ENCODE data around the gene MEPE. TPM values are rescaled to one million over a fixed set of nuclear protein-coding genes. Genes with fewer than 3 reads are reported as not detected.

Gene MEPE
- total and polyA plus RNA-seq, 2 donors (not counting 1 experiment from before 2014, with no cell fraction given) = not detected

DNA sequence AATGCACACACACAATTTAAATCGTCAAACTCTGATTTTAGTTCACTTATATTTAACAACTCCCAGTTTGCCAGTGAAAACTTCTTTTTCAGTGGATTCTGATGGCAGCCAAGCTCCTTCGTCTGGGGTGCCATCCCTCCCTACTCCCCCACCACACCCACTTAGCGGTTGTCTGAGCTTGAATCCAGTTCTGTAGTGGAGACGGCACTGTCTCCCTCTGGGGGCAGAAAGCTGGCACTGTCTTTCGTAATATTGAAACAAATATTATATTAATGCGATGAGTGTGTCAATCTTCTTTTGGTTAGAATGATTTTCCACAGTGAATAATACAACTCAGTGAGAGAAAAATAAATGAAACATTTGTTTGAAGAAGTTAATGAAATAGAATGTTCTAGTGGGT lies 5.4 kb downstream of the MEPE start:
- DNase-seq (no peak), ATAC-seq (ENCODE audit: low read depth) (no peak)
- Mint-ChIP-seq H3K4me1 (no peaks in the 10 kb centered on the region), H3K27me3 (peaks cover 11% of the 10 kb centered on the region), H3K27ac (no peak overlapping the region), H3K4me3 (no peak overlapping the region), H3K9me3 (ENCODE audit: insufficient read depth) (no peaks in the 10 kb centered on the region)
- H2AFZ ChIP-seq (ENCODE audit: insufficient read depth, low read depth, low read length, poor library complexity, severe bottlenecking) = no peak overlapping the region
- ChIA-PET CTCF (interaction anchor here (0.5 to 1.8 kb wide), 4 partner anchors 10 to 462 kb away, joined by 3 to 8 read pairs (median 5); no protein-coding TSS in a partner anchor), POLR2A (no interaction called here)
- H3K4me3 ChIP-seq (ENCODE audit: control extremely low read depth in 1 of 5, extremely low read depth in 1 of 5, insufficient read depth in 1 of 5, low read depth in 2 of 5, low read length in 4 of 5) = no peak overlapping the region
- no peaks in the 10 kb centered on the region for H4K20me1 ChIP-seq (ENCODE audit: control insufficient read depth, insufficient read depth, low read length, poor library complexity, severe bottlenecking)
- no peak overlapping the region for H3K4me2 ChIP-seq (replicated peaks; ENCODE audit: low read depth, low read length, poor library complexity, severe bottlenecking)
- H3K27me3 ChIP-seq (replicated peaks in 1 of 4; ENCODE audit: control extremely low read depth in 1 of 4, control insufficient read depth in 3 of 4, insufficient read depth in 4 of 4, low read length in 3 of 4) = no peaks in the 10 kb centered on the region
- 97% methylated on average over 2 of the region's 6 CpGs for WGBS (ENCODE audit: insufficient coverage)
- no peaks in the 10 kb centered on the region for H3K9me3 ChIP-seq (ENCODE audit: control extremely low read depth in 1 of 3, control insufficient read depth in 2 of 3, insufficient read depth in 1 of 3, low read length in 2 of 3)
- TF ChIP-seq, protein P1, sequence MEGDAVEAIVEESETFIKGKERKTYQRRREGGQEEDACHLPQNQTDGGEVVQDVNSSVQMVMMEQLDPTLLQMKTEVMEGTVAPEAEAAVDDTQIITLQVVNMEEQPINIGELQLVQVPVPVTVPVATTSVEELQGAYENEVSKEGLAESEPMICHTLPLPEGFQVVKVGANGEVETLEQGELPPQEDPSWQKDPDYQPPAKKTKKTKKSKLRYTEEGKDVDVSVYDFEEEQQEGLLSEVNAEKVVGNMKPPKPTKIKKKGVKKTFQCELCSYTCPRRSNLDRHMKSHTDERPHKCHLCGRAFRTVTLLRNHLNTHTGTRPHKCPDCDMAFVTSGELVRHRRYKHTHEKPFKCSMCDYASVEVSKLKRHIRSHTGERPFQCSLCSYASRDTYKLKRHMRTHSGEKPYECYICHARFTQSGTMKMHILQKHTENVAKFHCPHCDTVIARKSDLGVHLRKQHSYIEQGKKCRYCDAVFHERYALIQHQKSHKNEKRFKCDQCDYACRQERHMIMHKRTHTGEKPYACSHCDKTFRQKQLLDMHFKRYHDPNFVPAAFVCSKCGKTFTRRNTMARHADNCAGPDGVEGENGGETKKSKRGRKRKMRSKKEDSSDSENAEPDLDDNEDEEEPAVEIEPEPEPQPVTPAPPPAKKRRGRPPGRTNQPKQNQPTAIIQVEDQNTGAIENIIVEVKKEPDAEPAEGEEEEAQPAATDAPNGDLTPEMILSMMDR (IDR thresholded peaks at IDR 0.05) = no peak
- TF ChIP-seq EZH2 (IDR thresholded peaks at IDR 0.05; ENCODE audit: borderline replicate concordance, insufficient read depth, low read depth, low read length, poor library complexity, severe bottlenecking) = no peak
- no peak overlapping the region for H3K9ac ChIP-seq (ENCODE audit: low read length)
- H3K79me2 ChIP-seq (ENCODE audit: control insufficient read depth, insufficient read depth, low read length) = no peaks in the 10 kb centered on the region
- no peak overlapping the region for H3K27ac ChIP-seq (ENCODE audit: low read length in 2 of 2)
- H3K36me3 ChIP-seq (replicated peaks in 1 of 2; ENCODE audit: control extremely low read depth in 1 of 2, control insufficient read depth in 1 of 2, extremely low read depth in 1 of 2, insufficient read depth in 2 of 2, low read length in 1 of 2) = no peaks in the 10 kb centered on the region
- intact Hi-C loops (cut with micrococcal nuclease) = loop anchor here (10.0 kb wide), 1 partner anchor 163 kb away; no protein-coding TSS in a partner anchor
- no peaks in the 10 kb centered on the region for H3K4me1 ChIP-seq (ENCODE audit: control insufficient read depth in 2 of 2, insufficient read depth in 2 of 2, low read length in 2 of 2)

DNA sequence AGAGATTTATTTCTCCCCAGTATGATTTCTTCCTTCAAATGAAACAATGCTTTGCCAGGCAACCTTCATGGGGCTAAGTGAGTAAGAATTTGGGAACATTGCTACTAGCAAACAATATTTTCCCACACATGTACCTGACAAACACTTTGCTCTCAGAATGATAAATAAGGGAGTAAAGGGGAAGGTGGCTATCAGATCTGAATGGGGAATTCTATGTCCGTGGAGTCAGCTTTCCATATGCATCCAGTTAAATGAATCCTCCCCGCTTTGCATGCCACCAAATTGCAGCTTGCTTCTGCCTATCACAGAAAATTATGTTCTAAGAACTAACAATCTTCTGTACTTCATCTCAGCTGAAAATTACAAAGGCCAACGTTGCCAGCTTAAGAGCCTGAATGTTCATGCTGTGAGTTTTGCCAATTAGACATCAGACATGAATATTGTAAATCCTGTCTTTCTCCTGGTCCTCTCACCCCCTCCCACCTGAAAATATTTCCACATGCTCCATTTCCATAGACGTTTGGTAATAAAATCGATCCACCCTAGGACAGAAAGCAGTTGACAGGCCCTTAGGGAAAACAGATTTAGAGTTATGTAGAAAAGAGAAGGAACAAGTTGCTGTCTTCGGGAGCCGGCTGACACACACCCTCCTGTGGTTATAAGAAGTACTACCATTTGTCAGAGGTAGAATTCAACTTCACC lies 6.3 kb downstream of the MEPE start:
- H3K27me3 Mint-ChIP-seq = peaks cover 18% of the 10 kb centered on the region
- no peak for ATAC-seq (ENCODE audit: low read depth)

More for the DNA sequence above, 6.3 kb downstream of the MEPE start:
- TF ChIP-seq EZH2 (IDR thresholded peaks at IDR 0.05; ENCODE audit: borderline replicate concordance, insufficient read depth, low read depth, low read length, poor library complexity, severe bottlenecking) = no peak
- TF ChIP-seq, protein P1 (IDR thresholded peaks at IDR 0.05) = peak; percentile 75
- no peaks in the 10 kb centered on the region for H3K9me3 ChIP-seq (ENCODE audit: control extremely low read depth in 1 of 3, control insufficient read depth in 2 of 3, insufficient read depth in 1 of 3, low read length in 2 of 3)
- no peaks in the 10 kb centered on the region for H3K4me1 ChIP-seq (ENCODE audit: control insufficient read depth in 2 of 2, insufficient read depth in 2 of 2, low read length in 2 of 2)
- no peak overlapping the region for H3K9ac ChIP-seq (ENCODE audit: low read length)
- no peaks in the 10 kb centered on the region for H4K20me1 ChIP-seq (ENCODE audit: control insufficient read depth, insufficient read depth, low read length, poor library complexity, severe bottlenecking)
- no peak overlapping the region for H3K4me2 ChIP-seq (replicated peaks; ENCODE audit: low read depth, low read length, poor library complexity, severe bottlenecking)
- Mint-ChIP-seq H3K4me3 (no peak overlapping the region), H3K4me1 (no peaks in the 10 kb centered on the region), H3K9me3 (ENCODE audit: insufficient read depth) (no peaks in the 10 kb centered on the region), H3K27ac (no peak overlapping the region)
- CTCF ChIA-PET = interaction anchor here (1.1 to 1.8 kb wide), 5 partner anchors 9 to 373 kb away, joined by 3 to 5 read pairs (median 5); no protein-coding TSS in a partner anchor
- peak; percentile 16 for DNase-seq
- POLR2A ChIA-PET = no interaction called here
- H3K36me3 ChIP-seq (replicated peaks in 1 of 2; ENCODE audit: control extremely low read depth in 1 of 2, control insufficient read depth in 1 of 2, extremely low read depth in 1 of 2, insufficient read depth in 2 of 2, low read length in 1 of 2) = no peaks in the 10 kb centered on the region
- H3K27me3 ChIP-seq (replicated peaks in 1 of 4; ENCODE audit: control extremely low read depth in 1 of 4, control insufficient read depth in 3 of 4, insufficient read depth in 4 of 4, low read length in 3 of 4) = no peaks in the 10 kb centered on the region
- no peak overlapping the region for H2AFZ ChIP-seq (ENCODE audit: insufficient read depth, low read depth, low read length, poor library complexity, severe bottlenecking)
- H3K4me3 ChIP-seq (ENCODE audit: control extremely low read depth in 1 of 5, extremely low read depth in 1 of 5, insufficient read depth in 1 of 5, low read depth in 2 of 5, low read length in 4 of 5) = no peak overlapping the region
- no peak overlapping the region for H3K27ac ChIP-seq (ENCODE audit: low read length in 2 of 2)
- intact Hi-C loops (cut with micrococcal nuclease) = loop anchor here (10.0 kb wide), 1 partner anchor 164 kb away; no protein-coding TSS in a partner anchor
- 71% methylated on average over 2 of the region's 7 CpGs for WGBS (ENCODE audit: insufficient coverage)
- no peaks in the 10 kb centered on the region for H3K79me2 ChIP-seq (ENCODE audit: control insufficient read depth, insufficient read depth, low read length)
